Kidney epithelial cell (primary cell): ENCODE data around the gene SPEM3. TPM values are rescaled to one million over a fixed set of nuclear protein-coding genes. Genes with fewer than 3 reads are reported as not detected.
A peak's percentile ranks its signal among the peaks of the same experiment; 100 is the strongest.

Experiments
- DNase-seq: peaks from one replicate; pipeline ENCODE4 v3.0.0-alpha.2; 2010; ENCODE audit warnings: low read depth
- H3K27me3 ChIP-seq: 2 replicates; pipeline ENCODE4 v1.6.0; 2011; ENCODE audit warnings: low read length; ENCODE audit not compliant: control insufficient read depth, insufficient read depth
- H3K36me3 ChIP-seq: 2 replicates; pipeline ENCODE4 v1.5.1; 2011; ENCODE audit warnings: low read length; ENCODE audit not compliant: control insufficient read depth, insufficient read depth
- H3K4me3 ChIP-seq: 2 replicates; pipeline ENCODE4 v1.5.1; 2011; ENCODE audit warnings: low read depth, mild to moderate bottlenecking, control low read depth, low read length
- total RNA-seq: library from RNA; depleted of rRNA; stranded (reverse); fragments of >200 nt; gene quantifications from 2 replicates; pipeline ENCODE4 v1.2.3, GENCODE V29; 2015
- TF ChIP-seq, protein P1 (sequence below): IDR thresholded peaks from 2 replicates; pipeline ENCODE4 v1.5.1; 2011; ENCODE audit warnings: mild to moderate bottlenecking, moderate library complexity, low read length, control low read depth, inconsistent platforms; ENCODE audit not compliant: insufficient read depth, poor library complexity, severe bottlenecking

The SPEM3 gene
- total RNA-seq, 1 donor from 2014 or later = not detected

DNA sequence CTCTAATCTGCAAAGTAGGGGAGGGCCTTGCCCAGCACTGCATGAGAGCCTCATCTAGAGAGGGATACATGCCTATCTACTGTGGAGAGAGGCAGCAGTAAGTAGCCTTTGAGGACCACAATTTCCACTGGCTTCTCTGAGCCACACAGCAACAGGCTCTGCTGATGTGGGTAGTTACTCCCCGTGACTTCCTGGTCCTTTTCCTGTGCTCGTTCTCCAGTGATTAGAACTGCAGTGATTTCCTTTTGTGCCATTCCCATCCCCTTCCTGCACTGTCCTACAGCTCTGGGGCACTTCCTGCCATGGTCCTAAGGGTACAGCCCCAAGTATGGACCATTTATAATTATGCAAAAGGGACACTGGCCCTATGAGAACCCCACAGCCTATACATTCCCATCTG lies 37.4 kb upstream of the SPEM3 start:
- H3K27me3 ChIP-seq = no peaks in the 10 kb centered on the region
- H3K4me3 ChIP-seq = no peak overlapping the region
- peaks cover 1% of the 10 kb centered on the region for H3K36me3 ChIP-seq
- TF ChIP-seq, protein P1, sequence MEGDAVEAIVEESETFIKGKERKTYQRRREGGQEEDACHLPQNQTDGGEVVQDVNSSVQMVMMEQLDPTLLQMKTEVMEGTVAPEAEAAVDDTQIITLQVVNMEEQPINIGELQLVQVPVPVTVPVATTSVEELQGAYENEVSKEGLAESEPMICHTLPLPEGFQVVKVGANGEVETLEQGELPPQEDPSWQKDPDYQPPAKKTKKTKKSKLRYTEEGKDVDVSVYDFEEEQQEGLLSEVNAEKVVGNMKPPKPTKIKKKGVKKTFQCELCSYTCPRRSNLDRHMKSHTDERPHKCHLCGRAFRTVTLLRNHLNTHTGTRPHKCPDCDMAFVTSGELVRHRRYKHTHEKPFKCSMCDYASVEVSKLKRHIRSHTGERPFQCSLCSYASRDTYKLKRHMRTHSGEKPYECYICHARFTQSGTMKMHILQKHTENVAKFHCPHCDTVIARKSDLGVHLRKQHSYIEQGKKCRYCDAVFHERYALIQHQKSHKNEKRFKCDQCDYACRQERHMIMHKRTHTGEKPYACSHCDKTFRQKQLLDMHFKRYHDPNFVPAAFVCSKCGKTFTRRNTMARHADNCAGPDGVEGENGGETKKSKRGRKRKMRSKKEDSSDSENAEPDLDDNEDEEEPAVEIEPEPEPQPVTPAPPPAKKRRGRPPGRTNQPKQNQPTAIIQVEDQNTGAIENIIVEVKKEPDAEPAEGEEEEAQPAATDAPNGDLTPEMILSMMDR = no peak
- DNase-seq = no peak

DNA sequence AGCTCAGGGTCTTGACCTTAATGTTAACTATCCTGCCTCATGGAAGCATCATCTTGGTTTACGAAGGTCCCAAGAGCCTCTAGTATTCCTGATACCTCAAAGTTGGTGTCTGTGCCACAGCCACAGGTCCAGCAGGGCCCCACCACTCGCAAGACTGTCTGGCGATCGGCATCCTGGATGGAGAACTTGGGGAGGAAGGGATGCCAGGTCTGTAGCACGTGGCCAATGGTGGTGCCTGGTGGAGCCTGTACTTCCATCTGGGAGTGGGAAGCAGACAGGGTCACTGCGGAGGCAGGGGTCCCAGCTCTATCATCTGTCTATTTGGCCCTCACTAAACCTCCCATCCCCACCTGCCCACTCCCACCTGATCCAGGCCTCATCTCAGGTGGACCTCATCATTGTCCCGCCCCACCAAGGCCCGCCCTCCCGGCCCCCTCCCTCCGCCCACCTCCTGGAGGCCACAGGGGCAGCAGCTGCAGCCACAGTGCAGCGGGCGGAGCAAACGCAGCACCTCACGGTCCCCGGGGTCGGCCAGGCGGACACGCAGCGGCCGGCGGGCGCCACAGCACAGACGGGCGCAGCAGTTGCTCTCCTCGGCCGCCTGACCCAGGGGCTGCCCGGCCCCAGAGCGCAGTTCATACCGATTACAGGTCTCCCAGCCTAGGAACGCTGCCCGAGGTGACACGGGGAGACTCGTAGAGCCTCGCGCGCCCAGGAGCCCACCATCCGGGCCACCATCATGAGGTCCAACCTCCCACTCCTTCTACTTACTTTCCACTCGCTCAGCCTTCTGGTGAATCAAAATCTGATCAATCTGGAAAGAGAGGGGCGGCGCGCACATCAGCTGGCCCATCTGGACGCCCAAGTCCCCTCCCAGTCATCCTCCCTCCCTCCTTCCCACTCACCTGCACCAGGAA lies 35.7 kb upstream of the SPEM3 start:
- Histone ChIP-seq H3K36me3 (peaks cover 1% of the 10 kb centered on the region), H3K4me3 (peak overlapping the region; percentile 57), H3K27me3 (no peaks in the 10 kb centered on the region)
- TF ChIP-seq, protein P1 = no peak
- no peak for DNase-seq

DNA sequence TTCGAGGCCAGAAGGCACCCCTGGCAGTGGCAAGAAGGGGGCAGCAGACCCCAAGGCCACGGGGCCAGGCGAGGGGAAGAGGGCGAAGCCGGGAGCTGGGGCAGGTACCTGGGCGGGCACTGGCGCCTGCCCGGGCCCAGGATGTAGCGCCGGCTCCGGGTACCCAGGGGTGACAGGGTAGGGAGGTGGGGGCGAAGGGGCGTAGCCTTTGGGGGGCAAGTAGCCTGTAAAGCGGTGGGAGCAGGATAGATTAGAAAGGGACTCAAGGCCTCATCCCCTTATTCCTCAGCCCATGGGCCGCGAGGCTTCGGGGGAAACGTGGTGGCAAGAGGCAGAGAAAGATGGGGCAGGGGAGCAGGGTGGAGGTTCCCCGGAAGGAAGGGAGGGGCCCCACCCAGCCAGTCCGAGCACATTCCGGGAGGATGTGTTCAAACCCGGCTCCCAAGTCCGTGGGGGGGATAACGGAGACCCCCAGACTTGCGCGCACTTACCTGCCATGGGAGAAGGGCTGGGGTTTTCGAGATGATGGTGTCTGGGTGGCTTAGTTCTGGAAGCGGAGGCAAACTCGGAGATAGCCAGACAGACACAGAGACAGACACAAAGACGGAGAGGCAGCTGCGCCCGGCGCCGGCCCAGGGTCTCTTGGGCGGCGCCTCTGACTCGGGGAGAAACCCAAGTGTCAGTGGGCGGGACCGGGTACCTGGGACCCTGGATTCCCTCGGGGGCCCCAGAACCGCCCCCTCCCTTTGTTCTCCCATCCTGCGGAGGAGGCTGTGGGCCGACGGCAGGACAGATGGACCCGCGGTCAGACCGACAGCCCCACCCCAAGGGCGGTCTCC lies 34.8 kb upstream of the SPEM3 start:
- TF ChIP-seq, protein P1 = peak; percentile 36
- peaks cover 1% of the 10 kb centered on the region for H3K36me3 ChIP-seq
- no peaks in the 10 kb centered on the region for H3K27me3 ChIP-seq
- H3K4me3 ChIP-seq = peak overlapping the region; percentile 57
- DNase-seq = no peak

DNA sequence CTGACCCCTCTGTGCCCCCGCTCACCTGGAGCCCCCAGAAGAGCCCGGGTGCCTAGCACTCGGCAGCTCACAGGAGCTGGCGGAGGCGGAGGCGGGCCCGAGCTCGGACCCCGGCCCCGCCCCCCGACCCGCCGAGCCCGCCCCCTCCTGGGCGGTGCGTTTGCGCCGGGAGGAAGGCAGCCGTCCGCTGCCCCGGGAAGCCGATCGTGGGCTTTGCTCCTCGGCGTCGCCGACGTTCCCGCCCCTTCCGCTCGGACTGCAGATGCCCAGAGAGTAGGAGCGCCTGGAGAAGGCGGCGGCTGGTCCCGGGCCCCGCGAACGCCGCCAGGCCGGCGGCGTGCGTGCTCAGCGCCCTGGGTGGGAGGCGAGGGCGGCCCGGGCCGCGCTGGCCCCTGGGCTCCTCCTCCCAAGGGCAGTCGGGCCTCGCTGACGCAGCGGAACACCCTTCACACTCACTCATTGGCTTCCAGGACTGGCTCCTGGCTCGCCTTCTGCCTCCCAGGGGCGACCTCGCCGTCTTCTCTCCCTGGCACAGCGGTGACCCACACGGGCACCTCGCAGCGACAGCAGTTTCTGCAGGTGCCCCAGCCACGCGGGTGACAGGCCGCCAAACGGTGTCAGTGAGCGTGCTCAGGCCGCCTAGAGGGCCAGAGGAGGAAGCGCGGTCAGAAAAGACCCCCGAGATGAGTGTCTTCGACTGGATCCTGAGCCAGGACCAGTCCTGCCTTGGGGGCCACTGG lies 34.0 kb upstream of the SPEM3 start, which contains the start of gene PLSCR3:
TSS of gene PLSCR3 (minus strand) at position 74 of the 740 bp plus-strand sequence. CDS start 415 bp downstream, outside the sequence.
- DNase-seq = peak; percentile 56
- Histone ChIP-seq H3K36me3 (peaks cover 1% of the 10 kb centered on the region), H3K4me3 (peak within 1 kb of the TSS; percentile 57), H3K27me3 (no peaks in the 10 kb centered on the region)
- TF ChIP-seq, protein P1 = peak; percentile 47

DNA sequence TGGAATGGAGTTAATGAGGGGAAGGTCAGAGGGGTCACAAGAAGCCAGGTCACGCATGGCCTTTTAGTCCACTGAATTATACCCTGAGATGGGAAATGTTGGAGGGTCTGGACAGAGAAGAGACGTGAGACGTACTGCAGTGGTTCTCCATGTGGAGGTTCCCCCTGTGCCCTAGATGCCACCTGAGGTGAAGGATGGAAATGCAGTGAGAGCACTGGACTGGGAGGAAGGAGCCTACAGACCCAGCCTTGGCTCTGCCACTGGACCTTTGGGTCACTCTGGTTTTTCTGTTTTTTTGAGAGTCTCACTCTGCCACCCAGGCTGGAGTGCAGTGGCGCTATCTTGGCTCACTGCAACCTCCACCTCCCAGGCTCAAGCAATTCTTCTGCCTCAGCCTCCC lies 32.5 kb upstream of the SPEM3 start:
- TF ChIP-seq, protein P1 = no peak

More for the DNA sequence above, 32.5 kb upstream of the SPEM3 start:
- H3K36me3 ChIP-seq = peaks cover 1% of the 10 kb centered on the region
- H3K4me3 ChIP-seq = no peak overlapping the region
- H3K27me3 ChIP-seq = no peaks in the 10 kb centered on the region
- DNase-seq = no peak
